IMR-90 (cell line): Measurements from ENCODE around the gene PDE4C. TPM values are rescaled to one million over a fixed set of nuclear protein-coding genes. Genes with fewer than 3 reads are reported as not detected.

Experiments used
- ATAC-seq: fragments of 200-7000 bp; cut with Tn5 transposase; 2 replicates; pipeline ENCODE4 v1.9.1; 2020; ENCODE audit warnings: low read depth, mild to moderate bottlenecking, moderate library complexity
- BruUV-seq: library from RNA; stranded (reverse); fragments of 400-500 nt; replicated peaks from 2 replicates; lab custom pipeline; 2021; lab: Mats Ljungman, UMichigan
- CTCF ChIA-PET: fragments of 300-600 bp; formaldehyde crosslinking; extraction: SDS; loops from one replicate; lab custom pipeline; 2021; ENCODE audit warnings: antibody characterized with exemption; lab: Yijun Ruan, JAX
- POLR2A ChIA-PET: fragments of 300-600 bp; sonication (Branson Sonifier 250); formaldehyde crosslinking; loops from one replicate; lab custom pipeline; 2022; ENCODE audit warnings: antibody characterized with exemption; ENCODE audit not compliant: unreplicated experiment; lab: Charles Lee
- DNase-seq: peaks from one replicate; pipeline ENCODE4 v3.0.0; 2013
- H2AFZ ChIP-seq: replicated peaks from 2 replicates; pipeline ENCODE3; 2013; ENCODE audit warnings: low read length, mild to moderate bottlenecking; ENCODE audit not compliant: poor library complexity
- H2AK5ac ChIP-seq: 2 replicates; pipeline ENCODE4 v1.6.1; 2013; ENCODE audit warnings: low read depth, low read length, inconsistent platforms
- H2AK9ac ChIP-seq: replicated peaks from 2 replicates; pipeline ENCODE3; 2013; ENCODE audit warnings: mild to moderate bottlenecking, low read depth, low read length, moderate library complexity; ENCODE audit not compliant: poor library complexity
- H2BK120ac ChIP-seq: 2 replicates; pipeline ENCODE4 v1.6.1; 2013; ENCODE audit warnings: low read depth, low read length, inconsistent platforms
- H2BK15ac ChIP-seq: 3 replicates; pipeline ENCODE4 v1.6.1; 2013; ENCODE audit warnings: low read depth, low read length, inconsistent platforms
- H2BK20ac ChIP-seq: 2 replicates; pipeline ENCODE4 v1.6.1; 2013; ENCODE audit warnings: low read depth, mild to moderate bottlenecking, inconsistent platforms, low read length, moderate library complexity
- H2BK5ac ChIP-seq: 2 replicates; pipeline ENCODE4 v1.6.1; 2013; ENCODE audit warnings: mild to moderate bottlenecking, low read depth, low read length, inconsistent platforms; ENCODE audit not compliant: poor library complexity, severe bottlenecking
- H3K14ac ChIP-seq: replicated peaks from 2 replicates; pipeline ENCODE4 v1.6.1; 2013; ENCODE audit warnings: low read depth, low read length, inconsistent platforms
- H3K18ac ChIP-seq: 2 replicates; pipeline ENCODE4 v1.6.1; 2013; ENCODE audit warnings: low read depth, low read length, control low read depth
- H3K23ac ChIP-seq: 2 replicates; pipeline ENCODE4 v1.6.1; 2013; ENCODE audit warnings: low read depth, low read length, inconsistent platforms
- H3K27ac ChIP-seq: 2 replicates; pipeline ENCODE4 v1.5.1; 2013; ENCODE audit warnings: mild to moderate bottlenecking, control low read depth, low read length; ENCODE audit not compliant: insufficient read depth
- H3K27me3 ChIP-seq: 2 replicates; pipeline ENCODE4 v1.6.1; 2013; ENCODE audit warnings: low read length; ENCODE audit not compliant: control insufficient read depth, insufficient read depth
- H3K36me3 ChIP-seq: 2 replicates; pipeline ENCODE4 v1.6.1; 2013; ENCODE audit warnings: low read length, mixed read lengths; ENCODE audit not compliant: control insufficient read depth, insufficient read depth
- H3K4ac ChIP-seq: 2 replicates; pipeline ENCODE4 v1.6.1; 2013; ENCODE audit warnings: low read depth, low read length, inconsistent platforms
- H3K4me1 ChIP-seq: 2 replicates; pipeline ENCODE4 v1.6.1; 2013; ENCODE audit warnings: low read length, mixed read lengths; ENCODE audit not compliant: control insufficient read depth, insufficient read depth
- H3K4me2 ChIP-seq: 2 replicates; pipeline ENCODE4 v1.6.1; 2013; ENCODE audit warnings: low read depth, mild to moderate bottlenecking, control low read depth, low read length, moderate library complexity
- H3K4me3 ChIP-seq: 2 replicates; pipeline ENCODE4 v1.5.1; 2013; ENCODE audit warnings: low read depth, mild to moderate bottlenecking, control low read depth, low read length, moderate library complexity; ENCODE audit not compliant: insufficient read depth
- H3K56ac ChIP-seq: 2 replicates; pipeline ENCODE4 v1.6.1; 2013; ENCODE audit warnings: low read length, inconsistent platforms; ENCODE audit not compliant: insufficient read depth; ENCODE audit errors: extremely low read depth
- H3K79me1 ChIP-seq, 2 experiments: 2 replicates each; pipeline ENCODE4 v1.6.1; 2013; ENCODE audit warnings: low read length in 2 of 2, inconsistent platforms in 1 of 2, low read depth in 1 of 2
- H3K9ac ChIP-seq: 2 replicates; pipeline ENCODE4 v1.6.1; 2013; ENCODE audit warnings: low read depth, low read length, control low read depth
- H3K9me1 ChIP-seq: 2 replicates; pipeline ENCODE4 v1.6.1; 2013; ENCODE audit warnings: low read length, inconsistent platforms; ENCODE audit not compliant: insufficient read depth
- H3K9me3 ChIP-seq: 2 replicates; pipeline ENCODE4 v1.6.1; 2013; ENCODE audit warnings: low read length; ENCODE audit not compliant: control insufficient read depth, insufficient read depth
- H4K20me1 ChIP-seq: 2 replicates; pipeline ENCODE4 v1.6.1; 2013; ENCODE audit warnings: low read length, inconsistent platforms; ENCODE audit not compliant: insufficient read depth
- H4K5ac ChIP-seq: 2 replicates; pipeline ENCODE4 v1.6.1; 2013; ENCODE audit warnings: mild to moderate bottlenecking, low read depth, low read length, control low read depth
- H4K8ac ChIP-seq, 2 experiments: 2 replicates each; pipeline ENCODE4 v1.6.1; 2013; ENCODE audit warnings: low read depth in 2 of 2, low read length in 2 of 2, control low read depth in 1 of 2, inconsistent platforms in 1 of 2
- H4K91ac ChIP-seq: 2 replicates; pipeline ENCODE4 v1.6.1; 2013; ENCODE audit warnings: low read depth, low read length, inconsistent platforms; ENCODE audit not compliant: insufficient read depth
- BHLHE40 ChIP-seq: fragments of 150-350 bp; IDR thresholded peaks from 2 replicates; pipeline ENCODE4 v1.6.1; 2016; ENCODE audit warnings: mild to moderate bottlenecking, low read depth, low read length
- FOS ChIP-seq: fragments of 150-350 bp; IDR thresholded peaks from 2 replicates; pipeline ENCODE4 v1.6.1; 2016; ENCODE audit warnings: low read depth, low read length
- MAFK ChIP-seq: IDR thresholded peaks from 2 replicates; pipeline ENCODE4 v1.6.1; 2012; ENCODE audit warnings: low read depth, low read length, improper control_type of control experiment
- MAZ ChIP-seq: IDR thresholded peaks from 2 replicates; pipeline ENCODE4 v1.6.1; 2012; ENCODE audit warnings: low read depth, mild to moderate bottlenecking, low read length, improper control_type of control experiment, moderate library complexity, borderline replicate concordance
- MXI1 ChIP-seq: IDR thresholded peaks from 2 replicates; pipeline ENCODE4 v1.6.1; 2012; ENCODE audit warnings: low read depth, mild to moderate bottlenecking, low read length, moderate library complexity, borderline replicate concordance
- NFE2L2 ChIP-seq: fragments of 150-350 bp; IDR thresholded peaks from 2 replicates; pipeline ENCODE4 v1.6.1; 2016; ENCODE audit warnings: low read depth, mild to moderate bottlenecking, low read length
- POLR2A ChIP-seq: IDR thresholded peaks from 2 replicates; pipeline ENCODE4 v1.6.1; 2012; ENCODE audit warnings: mild to moderate bottlenecking, low read depth, low read length
- RCOR1 ChIP-seq: IDR thresholded peaks from 2 replicates; pipeline ENCODE4 v1.6.1; 2012; ENCODE audit warnings: mild to moderate bottlenecking, low read length, improper control_type of control experiment; ENCODE audit not compliant: insufficient replicate concordance
- RFX5 ChIP-seq: IDR thresholded peaks from 2 replicates; pipeline ENCODE4 v1.8.0; 2012; ENCODE audit warnings: low read depth, mild to moderate bottlenecking, low read length, moderate library complexity
- SMC3 ChIP-seq: fragments of 150-350 bp; IDR thresholded peaks from 2 replicates; pipeline ENCODE4 v1.6.1; 2016; ENCODE audit warnings: low read depth, mild to moderate bottlenecking, antibody characterized with exemption, low read length, moderate library complexity
- WGBS, 2 experiments: methylation state at CpG; one replicate each; pipeline versions ENCODE4 v1.1.5 to v1.1.7; 2013; ENCODE audit warnings: missing lambda C conversion rate in 2 of 2; ENCODE audit not compliant: insufficient read length in 1 of 2; ENCODE audit errors: extremely low coverage in 2 of 2; 5-methylcytosine and 5-hydroxymethylcytosine counted together
- dilution Hi-C: fragments of 300-500 bp; cut with HindIII; formaldehyde crosslinking; loops from one replicate; pipeline ENCODE4 v1.14.3; 2018; ENCODE audit warnings: low sequenced_read_pairs; ENCODE audit not compliant: unreplicated experiment
- in situ Hi-C: fragments of 300-500 bp; cut with MboI; formaldehyde crosslinking; loops from 3 replicates; pipeline ENCODE4 v1.14.3; 2019; ENCODE audit warnings: low sequenced_read_pairs, inconsistent platforms, mixed read lengths
- intact Hi-C: fragments of 100-400 bp; cut with micrococcal nuclease; formaldehyde crosslinking; loops from 2 replicates; pipeline ENCODE4 v1.10.0; 2022
- polyA plus RNA-seq, 3 experiments: library from polyadenylated mRNA; depleted of rRNA; stranded (reverse); fragments of >200 nt; gene quantifications; 2 replicates each; pipeline ENCODE4 v1.2.3, GENCODE V29; 2012; ENCODE audit warnings: low replicate concordance in 1 of 3
- total RNA-seq: library from RNA; depleted of rRNA; stranded (reverse); fragments of >200 nt; gene quantifications from 2 replicates; pipeline ENCODE4 v1.2.3, GENCODE V29; 2012

The PDE4C gene
- total and polyA plus RNA-seq, 2 of the 4 experiments (the other 2 are of a cell fraction): 0.18 to 0.24 TPM

- ATAC-seq: no peak
- intact Hi-C loops: no loop called here
- no TSS peak for BruUV-seq
Measured at GRCh38 chr19:18257503-18258470, 31.5 kb upstream of the PDE4C start.

More at GRCh38 chr19:18257503-18258470, 31.5 kb upstream of the PDE4C start:
- H4K91ac ChIP-seq: no peak overlapping the region
- H3K27me3 ChIP-seq: peaks cover 22% of the 10 kb centered on the region
- no peak overlapping the region for H2AK5ac ChIP-seq
- TF ChIP-seq FOS (no peak), SMC3 (no peak), MAZ (no peak), RCOR1 (no peak), NFE2L2 (no peak), BHLHE40 (no peak), POLR2A (no peak), MAFK (no peak), RFX5 (no peak), MXI1 (no peak)
- H2AFZ ChIP-seq: no peak overlapping the region
- no peak overlapping the region for H3K4me2 ChIP-seq
- H3K56ac ChIP-seq: no peak overlapping the region
- no peaks in the 10 kb centered on the region for H3K9me3 ChIP-seq
- no peak overlapping the region for H3K14ac ChIP-seq
- H2AK9ac ChIP-seq: no peak overlapping the region
- H3K9ac ChIP-seq: no peak overlapping the region
- H3K18ac ChIP-seq: no peak overlapping the region
- no peaks in the 10 kb centered on the region for H3K4me1 ChIP-seq
- H3K9me1 ChIP-seq: no peaks in the 10 kb centered on the region
- CTCF ChIA-PET: interaction anchor here (0.5 kb wide), 1 partner anchor 13 kb away, joined by 3 read pairs; no protein-coding TSS in a partner anchor
- H2BK5ac ChIP-seq: no peak overlapping the region
- no peak overlapping the region for H2BK120ac ChIP-seq
- POLR2A ChIA-PET: no interaction called here
- H3K23ac ChIP-seq: no peak overlapping the region
- no peak overlapping the region for H3K4ac ChIP-seq
- no peak overlapping the region for H4K8ac ChIP-seq
- H2BK20ac ChIP-seq: no peak overlapping the region
- H3K27ac ChIP-seq: no peak overlapping the region
- DNase-seq: no peak
- in situ Hi-C loops (no loop called here), dilution Hi-C loops (no loop called here)
- no peaks in the 10 kb centered on the region for H3K79me1 ChIP-seq
- no peaks in the 10 kb centered on the region for H3K36me3 ChIP-seq
- no peak overlapping the region for H4K5ac ChIP-seq
- H3K4me3 ChIP-seq: no peak overlapping the region
- 92% methylated on average over 38 of the region's 55 CpGs; no CpG with 5 or more reads in 1 of the 2 experiments for WGBS, 2 experiments
- H2BK15ac ChIP-seq: no peak overlapping the region
- peaks cover 4% of the 10 kb centered on the region; the same call in 1 of the 2 replicates for H4K20me1 ChIP-seq
